Measurements from ENCODE around the gene AICDA.
"Not testable (repeated sequence)": the region's sequence is repeated elsewhere in the genome, so short reads cannot be mapped to it uniquely, and the experiment has no call there.

DNA sequence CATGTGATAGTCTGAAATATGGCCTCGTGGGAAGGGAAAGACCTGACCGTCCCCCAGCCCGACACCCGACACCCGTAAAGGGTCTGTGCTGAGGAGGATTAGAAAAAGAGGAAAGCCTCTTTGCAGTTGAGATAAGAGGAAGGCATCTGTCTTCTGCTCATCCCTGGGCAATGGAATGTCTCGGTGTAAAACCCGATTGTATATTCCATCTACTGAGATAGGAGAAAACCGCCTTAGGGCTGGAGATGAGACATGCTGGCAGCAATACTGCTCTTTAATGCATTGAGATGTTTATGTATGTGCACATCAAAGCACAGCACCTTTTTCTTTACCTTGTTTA, 23.3 kb upstream of the AICDA start:
- TF ChIP-seq, protein P1, sequence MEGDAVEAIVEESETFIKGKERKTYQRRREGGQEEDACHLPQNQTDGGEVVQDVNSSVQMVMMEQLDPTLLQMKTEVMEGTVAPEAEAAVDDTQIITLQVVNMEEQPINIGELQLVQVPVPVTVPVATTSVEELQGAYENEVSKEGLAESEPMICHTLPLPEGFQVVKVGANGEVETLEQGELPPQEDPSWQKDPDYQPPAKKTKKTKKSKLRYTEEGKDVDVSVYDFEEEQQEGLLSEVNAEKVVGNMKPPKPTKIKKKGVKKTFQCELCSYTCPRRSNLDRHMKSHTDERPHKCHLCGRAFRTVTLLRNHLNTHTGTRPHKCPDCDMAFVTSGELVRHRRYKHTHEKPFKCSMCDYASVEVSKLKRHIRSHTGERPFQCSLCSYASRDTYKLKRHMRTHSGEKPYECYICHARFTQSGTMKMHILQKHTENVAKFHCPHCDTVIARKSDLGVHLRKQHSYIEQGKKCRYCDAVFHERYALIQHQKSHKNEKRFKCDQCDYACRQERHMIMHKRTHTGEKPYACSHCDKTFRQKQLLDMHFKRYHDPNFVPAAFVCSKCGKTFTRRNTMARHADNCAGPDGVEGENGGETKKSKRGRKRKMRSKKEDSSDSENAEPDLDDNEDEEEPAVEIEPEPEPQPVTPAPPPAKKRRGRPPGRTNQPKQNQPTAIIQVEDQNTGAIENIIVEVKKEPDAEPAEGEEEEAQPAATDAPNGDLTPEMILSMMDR (IDR thresholded peaks at IDR 0.05 in 2 of 3, conservative IDR thresholded peaks at IDR 0.05 in 1 of 3; ENCODE audit: borderline replicate concordance in 1 of 3, insufficient read depth in 1 of 3, low read depth in 2 of 3, low read length in 2 of 3): not testable (repeated sequence)
- not testable (repeated sequence) for TF ChIP-seq POLR2AphosphoS5 (IDR thresholded peaks at IDR 0.05; ENCODE audit: low read depth, low read length); RAD21 (IDR thresholded peaks at IDR 0.05; ENCODE audit: low read depth); EGR1 (IDR thresholded peaks at IDR 0.05; ENCODE audit: low read depth); YY1 (IDR thresholded peaks at IDR 0.05; ENCODE audit: extremely low read depth, insufficient replicate concordance, low read depth, low read length); SIN3A (IDR thresholded peaks at IDR 0.05; ENCODE audit: low read depth)
- TF ChIP-seq, protein P2, sequence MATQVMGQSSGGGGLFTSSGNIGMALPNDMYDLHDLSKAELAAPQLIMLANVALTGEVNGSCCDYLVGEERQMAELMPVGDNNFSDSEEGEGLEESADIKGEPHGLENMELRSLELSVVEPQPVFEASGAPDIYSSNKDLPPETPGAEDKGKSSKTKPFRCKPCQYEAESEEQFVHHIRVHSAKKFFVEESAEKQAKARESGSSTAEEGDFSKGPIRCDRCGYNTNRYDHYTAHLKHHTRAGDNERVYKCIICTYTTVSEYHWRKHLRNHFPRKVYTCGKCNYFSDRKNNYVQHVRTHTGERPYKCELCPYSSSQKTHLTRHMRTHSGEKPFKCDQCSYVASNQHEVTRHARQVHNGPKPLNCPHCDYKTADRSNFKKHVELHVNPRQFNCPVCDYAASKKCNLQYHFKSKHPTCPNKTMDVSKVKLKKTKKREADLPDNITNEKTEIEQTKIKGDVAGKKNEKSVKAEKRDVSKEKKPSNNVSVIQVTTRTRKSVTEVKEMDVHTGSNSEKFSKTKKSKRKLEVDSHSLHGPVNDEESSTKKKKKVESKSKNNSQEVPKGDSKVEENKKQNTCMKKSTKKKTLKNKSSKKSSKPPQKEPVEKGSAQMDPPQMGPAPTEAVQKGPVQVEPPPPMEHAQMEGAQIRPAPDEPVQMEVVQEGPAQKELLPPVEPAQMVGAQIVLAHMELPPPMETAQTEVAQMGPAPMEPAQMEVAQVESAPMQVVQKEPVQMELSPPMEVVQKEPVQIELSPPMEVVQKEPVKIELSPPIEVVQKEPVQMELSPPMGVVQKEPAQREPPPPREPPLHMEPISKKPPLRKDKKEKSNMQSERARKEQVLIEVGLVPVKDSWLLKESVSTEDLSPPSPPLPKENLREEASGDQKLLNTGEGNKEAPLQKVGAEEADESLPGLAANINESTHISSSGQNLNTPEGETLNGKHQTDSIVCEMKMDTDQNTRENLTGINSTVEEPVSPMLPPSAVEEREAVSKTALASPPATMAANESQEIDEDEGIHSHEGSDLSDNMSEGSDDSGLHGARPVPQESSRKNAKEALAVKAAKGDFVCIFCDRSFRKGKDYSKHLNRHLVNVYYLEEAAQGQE (IDR thresholded peaks at IDR 0.05; ENCODE audit: low read depth): not testable (repeated sequence)

Data from HCT116 (cell line).